Dedifferentiated amniotic fluid mesenchymal stem cell (primary cell): ENCODE data around the gene DERL3.

ENCODE experiments used
- DNase-seq: peaks from one replicate; pipeline ENCODE4 v3.0.0-alpha.2; 2016; ENCODE audit errors: extremely low spot score

DERL3 gene

DNA sequence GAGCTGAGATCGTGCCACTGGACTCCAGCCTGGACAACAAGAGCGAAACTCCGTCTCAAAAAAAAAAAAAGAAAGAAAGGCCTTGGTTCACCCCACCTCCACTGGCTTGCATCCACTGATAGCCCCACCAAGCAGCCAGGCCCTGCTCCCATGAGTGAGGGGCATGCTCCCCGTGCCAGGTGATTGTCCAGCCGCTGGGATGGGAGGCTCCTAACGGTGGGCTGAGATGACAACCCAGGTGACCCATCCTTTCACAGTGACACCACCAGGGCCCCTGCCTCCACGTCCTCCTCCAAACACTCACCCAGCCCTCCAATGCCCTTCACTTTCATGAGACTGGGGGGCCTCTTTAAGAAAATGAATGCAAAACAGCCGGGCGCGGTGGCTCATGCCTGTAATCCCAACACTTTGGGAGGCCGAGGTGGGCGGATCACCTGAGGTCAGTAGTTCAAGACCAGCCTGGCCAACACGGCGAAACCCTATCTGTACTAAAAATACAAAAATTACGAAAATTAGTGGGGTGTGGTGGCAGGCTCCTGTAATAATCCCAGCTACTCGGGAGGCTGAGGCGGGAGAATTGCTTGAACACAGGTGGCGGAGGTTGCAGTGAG, 8.6 kb upstream of the DERL3 start:
- DNase-seq = no peak

DNA sequence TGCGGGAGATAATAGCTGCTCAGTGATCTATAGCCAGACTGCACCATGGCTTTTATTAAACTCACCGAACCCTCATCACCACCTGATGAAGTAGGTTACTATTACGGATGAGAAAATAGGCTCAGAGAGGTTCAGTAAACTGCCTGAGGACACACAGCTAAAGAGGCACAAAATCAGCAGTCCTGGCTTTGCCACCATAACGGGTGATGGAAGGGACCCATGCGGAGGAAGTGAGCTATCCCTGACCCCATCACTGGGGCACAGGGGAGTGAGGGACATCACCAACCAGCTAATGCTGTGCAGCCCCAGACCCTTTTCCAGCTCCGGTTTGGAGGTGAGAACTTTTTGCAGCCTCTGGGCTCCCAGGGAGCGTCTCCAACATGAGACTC, 7.3 kb upstream of the DERL3 start:
- no peak for DNase-seq

DNA sequence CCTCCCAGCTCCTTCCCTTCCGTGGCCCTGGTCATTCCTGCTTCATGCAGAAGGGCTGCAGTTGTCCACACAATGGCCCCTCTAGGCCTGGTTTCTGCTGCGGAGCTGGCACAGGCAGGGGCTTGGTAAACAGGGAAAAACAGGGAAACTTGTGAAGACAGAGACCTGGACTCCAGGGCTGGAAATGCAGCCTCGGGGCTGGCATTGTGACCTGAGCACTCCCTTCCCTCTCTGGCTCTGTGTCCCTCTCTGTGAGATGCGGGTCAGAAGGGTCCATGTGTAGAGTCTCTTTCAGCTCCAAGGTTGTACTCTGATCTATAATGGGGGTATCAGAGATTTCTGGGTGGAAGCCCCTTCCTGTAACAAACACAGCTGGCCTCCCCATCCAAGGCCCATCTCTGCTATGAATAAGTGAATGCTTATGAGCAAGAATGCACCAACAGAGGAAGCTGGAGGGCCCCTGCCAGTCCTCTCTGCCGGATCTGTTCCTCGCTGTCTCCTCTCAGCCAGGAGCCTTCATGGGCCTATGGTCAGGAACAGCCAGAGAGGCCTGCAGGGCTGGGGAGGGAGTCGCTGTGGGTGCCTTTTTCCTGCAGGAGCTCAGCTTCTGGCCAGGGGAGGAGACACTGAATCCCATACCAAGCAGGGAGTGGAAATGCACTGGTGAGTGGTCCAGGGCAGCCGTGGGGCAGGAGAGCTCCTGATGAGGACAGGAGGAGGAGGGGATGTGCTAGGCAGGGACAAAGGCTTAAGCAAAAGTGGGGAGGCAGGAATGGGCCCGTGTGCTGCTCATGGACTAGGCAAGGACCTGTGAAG, 6.7 kb upstream of the DERL3 start:
- no peak for DNase-seq

GRCh38 chr22:23844739-23845202, 6.0 kb upstream of the DERL3 start:
- no peak for DNase-seq

DNA sequence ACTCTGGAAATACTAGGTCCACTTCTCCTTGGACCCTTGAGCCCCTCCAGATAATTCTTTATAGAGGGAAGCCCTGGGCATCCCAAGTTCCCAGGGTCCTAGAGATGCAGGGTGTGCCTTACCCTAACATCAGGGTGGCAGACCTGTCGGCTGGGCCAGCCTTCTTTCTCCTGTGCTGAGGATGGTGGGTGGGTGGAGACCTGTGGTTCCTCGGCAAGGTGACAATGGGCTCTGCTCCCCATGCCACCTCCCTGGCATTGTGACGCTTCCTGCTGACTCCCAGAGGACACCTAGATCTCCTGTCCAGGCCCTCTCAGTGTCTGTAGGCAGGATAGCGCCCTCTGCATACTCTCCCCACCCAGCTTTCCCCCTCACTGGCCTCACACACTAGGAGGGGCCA, 3.8 kb upstream of the DERL3 start:
- DNase-seq = no peak

GRCh38 chr22:23841736-23842445, 3.1 kb upstream of the DERL3 start:
- no peak for DNase-seq

DNA sequence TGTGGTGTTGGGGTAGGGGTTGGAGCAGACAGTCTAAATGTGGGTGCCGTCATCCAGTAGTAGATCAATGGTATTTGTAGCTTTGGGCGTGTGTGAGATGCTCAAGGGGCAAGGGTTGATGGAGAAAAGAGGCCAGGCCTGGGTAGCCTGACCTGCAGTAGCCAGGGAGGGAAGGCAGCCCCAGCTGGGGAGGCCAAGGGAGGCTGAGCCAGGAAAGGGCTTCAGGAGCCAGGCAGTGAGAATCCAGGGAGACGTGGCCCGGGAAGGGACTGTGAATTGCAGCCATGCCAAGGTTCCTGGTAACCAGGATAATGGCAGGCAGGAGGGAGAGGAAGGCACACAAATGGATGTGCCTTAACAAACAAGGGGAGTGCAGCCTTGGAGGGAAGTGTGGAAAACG, 2.5 kb upstream of the DERL3 start:
- no peak for DNase-seq

DNA sequence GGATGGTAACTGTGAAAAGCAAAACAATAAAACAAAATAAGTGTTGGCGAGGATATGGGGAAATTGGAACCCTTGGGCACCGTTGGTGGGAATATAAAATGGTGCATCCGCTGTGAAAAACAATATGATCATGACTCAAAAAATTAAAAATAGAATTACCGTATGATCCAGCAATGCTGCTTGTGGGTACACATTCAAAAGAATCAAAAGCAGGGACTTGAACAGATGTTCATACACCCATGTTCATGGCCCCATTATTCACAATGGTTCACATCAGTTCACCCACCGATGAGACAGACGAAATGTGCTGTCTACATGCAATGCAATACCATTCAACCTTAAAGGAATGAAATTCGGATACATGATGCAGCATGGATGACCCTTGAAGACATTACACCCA, 1.2 kb upstream of the DERL3 start:
- no peak for DNase-seq

DNA sequence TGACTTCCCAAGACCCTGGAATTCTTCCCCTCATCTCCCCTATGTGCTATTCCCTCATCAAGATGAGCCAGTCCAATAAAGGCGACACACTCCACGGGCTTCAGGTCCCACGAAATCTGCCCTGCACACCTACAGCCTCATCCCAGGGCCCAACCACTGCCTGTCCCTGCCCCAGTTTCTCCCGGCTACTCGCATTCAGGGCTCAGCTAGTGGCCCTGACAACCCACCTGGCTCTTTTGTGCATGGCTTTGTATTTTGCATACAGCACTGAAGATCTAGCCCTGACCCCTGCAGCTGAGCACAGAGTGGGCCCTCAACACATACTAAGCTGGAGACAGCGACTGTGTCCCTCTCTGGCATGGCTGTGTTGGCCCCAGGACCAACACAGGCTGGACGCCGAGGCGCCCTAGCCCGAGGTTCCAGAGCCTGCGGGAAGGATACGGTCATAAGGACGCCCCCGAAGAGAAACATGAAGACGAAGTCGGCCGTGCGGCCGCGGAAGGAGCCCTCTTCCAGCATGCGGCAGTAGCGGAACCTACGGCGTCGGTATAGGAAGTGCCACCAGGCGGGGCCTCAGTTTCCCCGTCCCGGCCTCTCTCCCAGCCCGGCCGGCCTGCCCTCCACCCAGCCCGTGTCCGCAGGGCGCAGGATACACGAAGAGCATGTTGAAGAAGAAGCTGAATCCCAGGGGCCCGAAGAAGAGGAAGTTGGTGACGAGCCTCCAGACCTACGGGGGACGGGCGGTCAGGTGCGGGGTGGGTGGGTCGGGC, 710 bp downstream of the DERL3 start:
- no peak for DNase-seq

DNA sequence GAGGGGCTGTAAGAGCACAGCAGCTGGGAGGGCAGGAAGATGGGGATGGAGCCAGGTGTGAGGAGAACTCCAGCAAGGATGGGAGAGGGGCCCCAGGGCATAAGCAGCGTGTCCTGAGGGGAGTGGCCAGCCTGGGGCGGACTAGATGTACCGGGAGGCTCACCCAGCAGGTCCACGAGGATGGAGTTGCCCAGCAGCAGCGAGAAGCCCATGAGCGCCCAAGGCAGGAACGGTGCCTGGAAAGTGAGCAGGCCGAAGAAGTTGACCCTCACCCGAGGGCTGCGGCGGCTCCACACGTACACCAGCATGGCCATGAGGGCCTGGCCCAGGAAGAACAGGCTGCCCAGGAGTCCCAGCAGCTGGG, 1.3 kb downstream of the DERL3 start:
- DNase-seq = no peak

GRCh38 chr22:23836692-23837495, 1.9 kb downstream of the DERL3 start:
- DNase-seq = no peak

DNA sequence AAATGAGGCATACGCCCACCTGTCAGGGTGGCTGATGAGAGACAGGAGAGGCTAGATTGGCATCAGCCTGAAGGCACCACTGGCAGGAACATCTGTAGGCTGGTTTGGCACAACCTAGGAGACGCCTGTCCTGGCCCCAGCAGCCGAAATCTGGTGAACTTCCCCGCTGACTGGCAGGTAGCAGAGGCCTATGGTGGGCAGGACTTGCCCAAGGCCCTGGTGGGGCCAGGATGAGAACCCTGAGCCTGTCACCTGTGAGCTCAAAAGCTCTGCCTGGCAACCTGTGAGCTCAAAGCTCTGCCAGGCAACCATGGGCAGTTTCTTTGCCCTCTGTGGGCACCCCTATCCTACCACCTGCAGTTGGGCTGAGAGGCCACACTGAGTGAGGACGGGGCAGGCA, 2.5 kb downstream of the DERL3 start:
- no peak for DNase-seq

DNA sequence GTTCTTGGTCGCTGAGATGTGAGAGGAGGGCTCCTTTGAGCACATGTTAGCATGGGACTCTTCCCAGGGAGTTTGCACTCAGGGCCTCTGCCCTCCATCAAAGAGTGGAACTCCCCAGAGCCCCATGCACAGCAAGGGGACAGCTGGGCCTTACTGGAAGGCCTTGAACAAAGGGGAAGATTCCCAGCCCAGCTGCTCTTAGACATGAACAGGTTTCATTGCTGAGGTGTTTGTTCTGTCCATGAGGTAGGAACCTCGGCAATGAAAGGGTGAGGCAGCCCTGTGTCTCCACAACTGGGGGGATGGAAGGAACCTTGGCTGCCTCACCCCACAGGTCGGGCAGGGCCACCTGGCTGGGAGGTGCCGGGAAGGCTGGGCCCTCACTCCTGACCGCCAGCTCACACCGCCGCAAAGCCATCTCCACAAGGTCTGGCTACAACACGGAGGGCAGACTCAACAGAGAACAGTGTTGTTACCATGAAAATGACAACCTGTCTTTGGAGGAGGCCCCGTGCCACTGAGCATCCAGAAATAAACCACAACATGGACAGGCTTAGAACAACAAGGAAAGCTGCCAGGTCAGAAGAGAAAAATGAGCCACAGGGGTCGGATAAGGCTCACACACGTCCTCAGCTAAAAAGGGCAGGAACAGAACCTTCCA, 3.2 kb downstream of the DERL3 start:
- no peak for DNase-seq

DNA sequence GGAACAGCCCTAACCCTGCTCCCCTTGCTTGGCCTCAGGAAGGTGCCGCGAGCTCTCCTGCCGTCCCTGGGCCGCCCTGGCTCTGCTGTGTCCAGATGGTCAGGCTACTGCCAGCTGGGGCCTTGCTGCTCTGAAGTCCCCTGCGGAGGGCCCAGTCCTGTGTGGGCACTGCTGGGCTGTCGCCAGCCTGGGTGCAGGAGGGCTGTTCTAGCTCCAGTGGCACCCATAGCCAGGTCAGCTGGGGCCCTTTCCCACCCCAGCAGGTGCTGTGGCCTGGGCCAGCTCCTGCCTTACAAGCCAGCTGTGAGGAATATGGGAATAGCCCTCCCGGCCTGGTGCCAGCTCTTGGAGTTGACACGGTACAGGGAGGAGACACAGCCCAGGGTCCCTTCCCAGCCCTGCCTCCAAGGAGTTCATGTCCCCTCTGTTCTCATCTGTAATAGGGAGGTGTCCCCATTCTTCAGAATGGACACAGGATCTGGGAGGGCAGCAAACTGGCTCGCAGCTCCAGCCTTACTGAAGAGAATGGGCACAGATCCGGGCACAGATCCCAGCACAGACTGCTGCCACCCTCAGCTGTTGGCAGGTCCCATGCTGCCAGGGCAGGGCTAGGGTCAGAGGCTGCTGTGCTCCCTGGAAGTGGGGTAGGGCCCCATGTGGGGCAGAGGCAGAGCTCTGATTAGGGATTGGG, 3.9 kb downstream of the DERL3 start:
- no peak for DNase-seq

DNA sequence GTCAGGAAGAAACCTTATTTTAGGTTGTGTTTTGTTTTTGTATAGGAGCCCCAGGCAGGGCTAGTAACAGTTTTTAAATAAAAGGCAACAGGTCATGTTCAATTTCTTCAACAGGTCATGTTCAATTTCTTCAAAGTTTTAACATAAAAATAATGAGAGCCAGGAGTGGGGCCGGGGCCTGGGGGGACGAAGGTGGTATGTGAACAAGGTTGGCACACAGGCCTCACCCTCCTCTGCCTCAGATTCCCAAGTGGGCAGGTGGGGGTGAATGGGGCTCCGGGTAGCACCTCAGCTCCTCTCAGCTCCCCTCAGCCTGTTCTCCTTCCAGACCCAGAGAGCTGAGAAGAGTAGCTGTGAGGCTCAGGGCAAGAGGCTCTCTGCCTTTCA, 4.4 kb downstream of the DERL3 start:
- no peak for DNase-seq

- DNase-seq = no peak
Measured at GRCh38 chr22:23833911-23834317, 4.9 kb downstream of the DERL3 start.

DNA sequence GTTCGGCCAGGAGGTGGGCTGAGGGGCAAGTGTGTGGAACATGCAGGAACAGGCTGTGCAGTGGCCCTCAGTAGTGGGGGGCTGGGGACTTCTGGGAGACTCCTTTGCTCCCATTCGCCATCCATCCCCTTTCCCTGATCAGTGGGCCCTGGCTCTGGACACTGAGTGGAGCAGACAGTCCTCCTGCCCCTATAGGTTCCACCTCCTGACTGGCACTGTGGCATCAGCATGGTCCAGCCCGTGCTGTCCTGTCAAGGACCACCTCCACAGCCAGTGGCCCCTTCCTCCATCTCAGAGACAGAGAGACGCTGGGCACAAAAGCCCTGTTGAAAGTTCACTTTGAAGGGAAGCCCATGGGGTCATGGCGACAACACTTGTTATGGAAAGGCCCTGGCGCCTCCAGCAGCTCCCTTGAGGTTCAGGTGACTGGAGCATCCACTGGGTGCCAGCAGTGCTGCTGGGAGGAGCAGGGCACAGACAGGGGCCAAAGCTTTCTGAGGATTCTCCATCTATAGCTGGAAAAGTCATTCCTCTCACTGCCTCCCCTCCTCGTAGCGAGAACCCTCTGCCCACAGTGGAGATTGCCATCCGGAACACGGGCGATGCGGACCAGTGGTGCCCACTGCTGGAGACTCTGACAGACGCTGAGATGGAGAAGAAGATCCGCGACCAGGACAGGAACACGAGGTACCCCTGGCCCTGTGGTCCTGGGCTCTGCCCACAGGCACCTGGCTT, 5.6 kb downstream of the DERL3 start:
- no peak for DNase-seq

- DNase-seq = no peak
Measured at GRCh38 chr22:23832226-23833016, 6.4 kb downstream of the DERL3 start.

- DNase-seq = no peak
Measured at GRCh38 chr22:23831781-23832180, 7.0 kb downstream of the DERL3 start.
